ENCODE results near the gene SEMA4D. TPM values are rescaled to one million over a fixed set of nuclear protein-coding genes. Genes with fewer than 3 reads are reported as not detected.

The SEMA4D gene
- total and polyA plus RNA-seq, 2 of the 13 experiments (the other 11 are each of a cell fraction or from before 2014, with no cell fraction given) = 0.13 to 0.16 TPM

DNA sequence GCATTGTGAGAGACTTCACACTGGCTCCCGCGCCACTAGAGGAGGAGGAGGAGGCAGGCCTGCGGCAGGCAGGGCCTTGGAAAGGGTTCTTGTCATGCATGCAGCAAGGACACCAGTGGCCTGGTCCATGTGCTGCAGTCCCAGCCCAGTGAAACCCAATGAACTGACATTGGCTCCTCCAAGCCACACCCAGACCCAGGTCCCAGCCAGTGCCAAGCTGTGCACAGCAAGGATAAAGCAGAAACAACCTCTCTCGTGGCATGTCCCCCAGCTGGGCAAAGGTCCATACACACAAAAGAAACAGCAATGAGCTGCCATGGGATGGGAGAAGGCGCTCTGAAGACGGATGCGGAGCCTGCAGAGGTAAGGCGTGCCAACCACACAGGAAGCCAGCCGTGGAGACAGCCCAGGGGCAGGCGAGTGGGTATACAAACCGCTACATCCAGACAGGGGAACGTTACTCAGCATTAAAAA, 89.2 kb downstream of the SEMA4D start:
- ChIA-PET CTCF (ENCODE audit: low intra/inter-chr PET ratio, low total read pairs) (no interaction called here), POLR2A (no interaction called here)
- no peaks in the 10 kb centered on the region for H3K79me2 ChIP-seq (ENCODE audit: insufficient read depth, low read length)
- BruUV-seq (replicated peaks) = no TSS peak
- ATAC-seq (no peak), FAIRE-seq (no peak), DNase-seq (ENCODE audit: low spot score) (no peak)
- no peak overlapping the region for H3K27ac ChIP-seq (ENCODE audit: extremely low read length, insufficient read depth, low read length)
- in situ Hi-C loops (cut with HindIII; ENCODE audit: extremely low pct_ligation_motif_present, low pct_unique_long_range_greater_than_20kb) (no loop called here), intact Hi-C loops (cut with micrococcal nuclease; ENCODE audit: unreplicated experiment) (no loop called here)
- no peaks in the 10 kb centered on the region for H3K9me3 ChIP-seq (ENCODE audit: low read length)
- H3K4me3 ChIP-seq (replicated peaks in 1 of 3; ENCODE audit: insufficient read depth in 1 of 3, low read depth in 2 of 3, low read length in 3 of 3) = no peak overlapping the region
- H3K4me2 ChIP-seq (ENCODE audit: low read depth, low read length) = no peak overlapping the region
- H4K20me1 ChIP-seq (ENCODE audit: insufficient read depth, low read length) = no peaks in the 10 kb centered on the region
- no peak overlapping the region for H3K9ac ChIP-seq (ENCODE audit: insufficient read depth, low read depth, low read length)
- 41% methylated on average over 9 of the region's 12 CpGs for WGBS (ENCODE audit: low lambda C conversion rate)
- H3K27me3 ChIP-seq (ENCODE audit: control insufficient read depth in 1 of 2, insufficient read depth in 2 of 2, low read length in 2 of 2) = no peaks in the 10 kb centered on the region
- TF ChIP-seq ZNF598 (CRISPR knock-in tag; IDR thresholded peaks at IDR 0.05; ENCODE audit: borderline replicate concordance) (no peak), NFE2 (CRISPR knock-in tag; IDR thresholded peaks at IDR 0.05) (no peak)
- no peaks in the 10 kb centered on the region for H3K36me3 ChIP-seq (replicated peaks in 1 of 2; ENCODE audit: control insufficient read depth in 1 of 2, insufficient read depth in 2 of 2, low read length in 2 of 2)
- H3K4me1 ChIP-seq (ENCODE audit: insufficient read depth, low read length) = no peaks in the 10 kb centered on the region
- H2AFZ ChIP-seq (ENCODE audit: low read length) = no peak overlapping the region

DNA sequence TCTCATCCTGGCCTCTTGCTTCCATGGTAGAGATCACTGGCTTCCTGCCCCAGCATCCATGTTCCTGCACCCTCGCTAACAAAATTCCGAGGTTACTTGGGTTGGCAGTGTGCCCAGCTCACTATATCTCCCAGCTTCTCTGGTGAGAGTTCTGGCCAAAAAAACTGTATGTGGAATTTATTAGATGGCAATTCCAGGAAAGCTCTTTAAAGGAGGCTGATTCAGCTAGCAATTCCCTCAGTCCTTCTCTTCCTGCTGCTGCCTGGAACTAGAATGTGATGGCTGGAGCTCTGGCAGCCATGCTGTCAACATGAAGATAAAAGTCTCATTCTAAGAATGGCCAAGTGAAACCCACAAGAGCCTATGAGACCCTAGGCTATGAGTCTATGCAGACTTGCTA, 90.8 kb downstream of the SEMA4D start:
- CTCF ChIA-PET (ENCODE audit: low intra/inter-chr PET ratio, low total read pairs) = no interaction called here
- H3K9ac ChIP-seq (ENCODE audit: insufficient read depth, low read depth, low read length) = no peak overlapping the region
- POLR2A ChIA-PET = no interaction called here
- no peaks in the 10 kb centered on the region for H4K20me1 ChIP-seq (ENCODE audit: insufficient read depth, low read length)
- no peak overlapping the region for H3K4me2 ChIP-seq (ENCODE audit: low read depth, low read length)
- no peaks in the 10 kb centered on the region for H3K36me3 ChIP-seq (replicated peaks in 1 of 2; ENCODE audit: control insufficient read depth in 1 of 2, insufficient read depth in 2 of 2, low read length in 2 of 2)
- H3K4me1 ChIP-seq (ENCODE audit: insufficient read depth, low read length) = no peaks in the 10 kb centered on the region
- H3K79me2 ChIP-seq (ENCODE audit: insufficient read depth, low read length) = no peaks in the 10 kb centered on the region
- WGBS (ENCODE audit: low lambda C conversion rate) = 8% methylated on average over 2 of the region's 2 CpGs
- no peak overlapping the region for H3K27ac ChIP-seq (ENCODE audit: extremely low read length, insufficient read depth, low read length)
- no peaks in the 10 kb centered on the region for H3K27me3 ChIP-seq (ENCODE audit: control insufficient read depth in 1 of 2, insufficient read depth in 2 of 2, low read length in 2 of 2)
- BruUV-seq (replicated peaks) = no TSS peak
- H3K4me3 ChIP-seq (replicated peaks in 1 of 3; ENCODE audit: insufficient read depth in 1 of 3, low read depth in 2 of 3, low read length in 3 of 3) = no peak overlapping the region
- FAIRE-seq (no peak), ATAC-seq (no peak), DNase-seq (ENCODE audit: low spot score) (no peak)
- no peak overlapping the region for H2AFZ ChIP-seq (ENCODE audit: low read length)
- no peaks in the 10 kb centered on the region for H3K9me3 ChIP-seq (ENCODE audit: low read length)
- intact Hi-C loops (cut with micrococcal nuclease; ENCODE audit: unreplicated experiment) = no loop called here
- in situ Hi-C loops (cut with HindIII; ENCODE audit: extremely low pct_ligation_motif_present, low pct_unique_long_range_greater_than_20kb) = no loop called here
- TF ChIP-seq, protein P1, sequence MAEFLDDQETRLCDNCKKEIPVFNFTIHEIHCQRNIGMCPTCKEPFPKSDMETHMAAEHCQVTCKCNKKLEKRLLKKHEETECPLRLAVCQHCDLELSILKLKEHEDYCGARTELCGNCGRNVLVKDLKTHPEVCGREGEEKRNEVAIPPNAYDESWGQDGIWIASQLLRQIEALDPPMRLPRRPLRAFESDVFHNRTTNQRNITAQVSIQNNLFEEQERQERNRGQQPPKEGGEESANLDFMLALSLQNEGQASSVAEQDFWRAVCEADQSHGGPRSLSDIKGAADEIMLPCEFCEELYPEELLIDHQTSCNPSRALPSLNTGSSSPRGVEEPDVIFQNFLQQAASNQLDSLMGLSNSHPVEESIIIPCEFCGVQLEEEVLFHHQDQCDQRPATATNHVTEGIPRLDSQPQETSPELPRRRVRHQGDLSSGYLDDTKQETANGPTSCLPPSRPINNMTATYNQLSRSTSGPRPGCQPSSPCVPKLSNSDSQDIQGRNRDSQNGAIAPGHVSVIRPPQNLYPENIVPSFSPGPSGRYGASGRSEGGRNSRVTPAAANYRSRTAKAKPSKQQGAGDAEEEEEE (CRISPR knock-in tag; IDR thresholded peaks at IDR 0.05; ENCODE audit: borderline replicate concordance) = no peak
- TF ChIP-seq, protein P2, sequence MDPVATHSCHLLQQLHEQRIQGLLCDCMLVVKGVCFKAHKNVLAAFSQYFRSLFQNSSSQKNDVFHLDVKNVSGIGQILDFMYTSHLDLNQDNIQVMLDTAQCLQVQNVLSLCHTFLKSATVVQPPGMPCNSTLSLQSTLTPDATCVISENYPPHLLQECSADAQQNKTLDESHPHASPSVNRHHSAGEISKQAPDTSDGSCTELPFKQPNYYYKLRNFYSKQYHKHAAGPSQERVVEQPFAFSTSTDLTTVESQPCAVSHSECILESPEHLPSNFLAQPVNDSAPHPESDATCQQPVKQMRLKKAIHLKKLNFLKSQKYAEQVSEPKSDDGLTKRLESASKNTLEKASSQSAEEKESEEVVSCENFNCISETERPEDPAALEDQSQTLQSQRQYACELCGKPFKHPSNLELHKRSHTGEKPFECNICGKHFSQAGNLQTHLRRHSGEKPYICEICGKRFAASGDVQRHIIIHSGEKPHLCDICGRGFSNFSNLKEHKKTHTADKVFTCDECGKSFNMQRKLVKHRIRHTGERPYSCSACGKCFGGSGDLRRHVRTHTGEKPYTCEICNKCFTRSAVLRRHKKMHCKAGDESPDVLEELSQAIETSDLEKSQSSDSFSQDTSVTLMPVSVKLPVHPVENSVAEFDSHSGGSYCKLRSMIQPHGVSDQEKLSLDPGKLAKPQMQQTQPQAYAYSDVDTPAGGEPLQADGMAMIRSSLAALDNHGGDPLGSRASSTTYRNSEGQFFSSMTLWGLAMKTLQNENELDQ (CRISPR knock-in tag; IDR thresholded peaks at IDR 0.05; ENCODE audit: borderline replicate concordance) = no peak
- no peak for TF ChIP-seq ZNF337 (CRISPR knock-in tag; IDR thresholded peaks at IDR 0.05; ENCODE audit: borderline replicate concordance, low read depth)
- no peak for TF ChIP-seq ZC3H4 (CRISPR knock-in tag; IDR thresholded peaks at IDR 0.05; ENCODE audit: borderline replicate concordance)
- TF ChIP-seq TBX3 (IDR thresholded peaks at IDR 0.05; ENCODE audit: borderline replicate concordance) = no peak
- no peak for TF ChIP-seq GATAD1 (CRISPR knock-in tag; IDR thresholded peaks at IDR 0.05)
- TF ChIP-seq, protein P3, sequence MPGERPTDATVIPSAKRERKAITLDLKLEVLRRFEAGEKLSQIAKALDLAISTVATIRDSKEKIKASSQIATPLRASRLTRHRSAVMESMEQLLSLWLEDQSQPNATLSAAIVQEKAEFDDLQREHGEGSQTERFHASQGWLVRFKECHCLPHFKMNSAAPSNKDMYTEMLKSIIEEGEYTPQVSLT (CRISPR knock-in tag; IDR thresholded peaks at IDR 0.05; ENCODE audit: borderline replicate concordance, low read depth) = no peak
- TF ChIP-seq POLR2AphosphoS2 (IDR thresholded peaks at IDR 0.05; ENCODE audit: low read depth, low read length) = no peak
- TF ChIP-seq, protein P4, sequence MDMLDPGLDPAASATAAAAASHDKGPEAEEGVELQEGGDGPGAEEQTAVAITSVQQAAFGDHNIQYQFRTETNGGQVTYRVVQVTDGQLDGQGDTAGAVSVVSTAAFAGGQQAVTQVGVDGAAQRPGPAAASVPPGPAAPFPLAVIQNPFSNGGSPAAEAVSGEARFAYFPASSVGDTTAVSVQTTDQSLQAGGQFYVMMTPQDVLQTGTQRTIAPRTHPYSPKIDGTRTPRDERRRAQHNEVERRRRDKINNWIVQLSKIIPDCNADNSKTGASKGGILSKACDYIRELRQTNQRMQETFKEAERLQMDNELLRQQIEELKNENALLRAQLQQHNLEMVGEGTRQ (IDR thresholded peaks at IDR 0.05; ENCODE audit: low read depth, low read length) = no peak
- TF ChIP-seq, protein P4 (CRISPR knock-in tag; IDR thresholded peaks at IDR 0.05; ENCODE audit: borderline replicate concordance) = no peak
